AG04450 (cell line): Measurements from ENCODE around the gene VHLL. TPM values are rescaled to one million over a fixed set of nuclear protein-coding genes. Genes with fewer than 3 reads are reported as not detected.
"Not testable (repeated sequence)": the region's sequence is repeated elsewhere in the genome, so short reads cannot be mapped to it uniquely, and the experiment has no call there.

ENCODE experiments used
- CTCF ChIA-PET: fragments of 300-600, 350-600 bp; formaldehyde crosslinking; extraction: SDS; loops from one replicate; lab custom pipeline; 2022; ENCODE audit warnings: antibody characterized with exemption, inconsistent platforms; lab: Charles Lee
- POLR2A ChIA-PET: fragments of 350-600 bp; formaldehyde crosslinking; extraction: SDS; loops from one replicate; lab custom pipeline; 2021; ENCODE audit warnings: antibody characterized with exemption, inconsistent platforms; lab: Yijun Ruan, JAX
- DNase-seq: peaks from one replicate; pipeline ENCODE4 v3.0.0-alpha.2; 2011; ENCODE audit warnings: low read depth, low spot score
- H3K27ac ChIP-seq: one replicate; pipeline ENCODE4 v1.5.1; 2012; ENCODE audit warnings: low read depth, low read length, control low read depth
- H3K27me3 ChIP-seq: one replicate; pipeline ENCODE4 v1.6.0; 2012; ENCODE audit warnings: low read length; ENCODE audit not compliant: control insufficient read depth, insufficient read depth
- H3K4me3 ChIP-seq: 2 replicates; pipeline ENCODE4 v1.5.1; 2011; ENCODE audit warnings: mild to moderate bottlenecking, low read depth, low read length, control low read depth
- H3K9me3 ChIP-seq: 2 replicates; pipeline ENCODE4 v1.5.1; 2012; ENCODE audit warnings: low read length; ENCODE audit not compliant: control insufficient read depth, insufficient read depth
- polyA plus RNA-seq: library from polyadenylated mRNA; depleted of rRNA; stranded (reverse); fragments of >200 nt; gene quantifications from 2 replicates; pipeline ENCODE4 v1.2.3, GENCODE V29; 2011
- TF ChIP-seq, protein P1 (sequence below): IDR thresholded peaks from 2 replicates; pipeline ENCODE4 v1.5.1; 2011; ENCODE audit warnings: low read depth, low read length, control low read depth, inconsistent platforms

VHLL gene
- polyA plus RNA-seq, 1 experiment = not detected

DNA sequence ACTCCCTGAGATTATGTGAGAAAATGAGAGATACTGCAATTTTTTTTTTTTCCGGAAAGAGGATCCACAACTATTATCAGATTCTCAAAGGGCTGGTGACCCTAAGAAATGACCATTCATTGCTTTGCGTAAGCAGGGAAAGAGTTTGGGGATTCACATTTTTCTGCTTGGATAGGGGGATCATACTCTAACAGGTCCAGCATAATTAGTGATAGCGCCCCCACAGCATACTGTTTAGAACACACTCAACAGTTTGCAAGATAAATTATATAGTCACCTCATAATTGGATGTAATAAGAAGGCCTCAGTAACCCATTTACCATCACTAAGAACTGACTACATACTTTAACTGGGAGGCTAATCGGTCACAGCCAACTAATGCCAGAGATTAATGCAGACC is 37.1 kb upstream of the VHLL start:
- Histone ChIP-seq H3K4me3 (peak overlapping the region; percentile 98), H3K27ac (no peak overlapping the region), H3K9me3 (peaks cover 3% of the 10 kb centered on the region; the same call in 1 of the 2 replicates), H3K27me3 (no peaks in the 10 kb centered on the region)
- CTCF ChIA-PET = interaction anchor here (0.6 to 4.2 kb wide), 6 partner anchors 11 to 111 kb away, joined by 3 to 31 read pairs (median 6); no protein-coding TSS in a partner anchor
- TF ChIP-seq, protein P1, sequence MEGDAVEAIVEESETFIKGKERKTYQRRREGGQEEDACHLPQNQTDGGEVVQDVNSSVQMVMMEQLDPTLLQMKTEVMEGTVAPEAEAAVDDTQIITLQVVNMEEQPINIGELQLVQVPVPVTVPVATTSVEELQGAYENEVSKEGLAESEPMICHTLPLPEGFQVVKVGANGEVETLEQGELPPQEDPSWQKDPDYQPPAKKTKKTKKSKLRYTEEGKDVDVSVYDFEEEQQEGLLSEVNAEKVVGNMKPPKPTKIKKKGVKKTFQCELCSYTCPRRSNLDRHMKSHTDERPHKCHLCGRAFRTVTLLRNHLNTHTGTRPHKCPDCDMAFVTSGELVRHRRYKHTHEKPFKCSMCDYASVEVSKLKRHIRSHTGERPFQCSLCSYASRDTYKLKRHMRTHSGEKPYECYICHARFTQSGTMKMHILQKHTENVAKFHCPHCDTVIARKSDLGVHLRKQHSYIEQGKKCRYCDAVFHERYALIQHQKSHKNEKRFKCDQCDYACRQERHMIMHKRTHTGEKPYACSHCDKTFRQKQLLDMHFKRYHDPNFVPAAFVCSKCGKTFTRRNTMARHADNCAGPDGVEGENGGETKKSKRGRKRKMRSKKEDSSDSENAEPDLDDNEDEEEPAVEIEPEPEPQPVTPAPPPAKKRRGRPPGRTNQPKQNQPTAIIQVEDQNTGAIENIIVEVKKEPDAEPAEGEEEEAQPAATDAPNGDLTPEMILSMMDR = peak; percentile 10; the same call in 1 of the 2 replicates
- POLR2A ChIA-PET = no interaction called here
- no peak for DNase-seq

GRCh38 chr1:156323179-156323578 is 24.1 kb upstream of the VHLL start:
- H3K9me3 ChIP-seq, H3K4me3 ChIP-seq, H3K27me3 ChIP-seq, H3K27ac ChIP-seq, DNase-seq: not testable (repeated sequence)
- POLR2A ChIA-PET = interaction anchor here (0.7 to 1.3 kb wide), 4 partner anchors 15 to 146 kb away, joined by 4 to 6 read pairs (median 4); partner anchors contain the start of genes CCT3 and TSACC
- CTCF ChIA-PET = interaction anchor here (1.4 kb wide), 1 partner anchor 62 kb away, joined by 3 read pairs; no protein-coding TSS in a partner anchor

- TF ChIP-seq, protein P1 = no peak
- Histone ChIP-seq H3K27ac (no peak overlapping the region), H3K9me3 (no peaks in the 10 kb centered on the region), H3K4me3 (no peak overlapping the region), H3K27me3 (no peaks in the 10 kb centered on the region)
- no peak for DNase-seq
- CTCF ChIA-PET = interaction anchor here (0.8 to 2.8 kb wide), 8 partner anchors 10 to 230 kb away, joined by 3 to 31 read pairs (median 6); no protein-coding TSS in a partner anchor
- POLR2A ChIA-PET = no interaction called here
Observed at GRCh38 chr1:156320560-156320959, 21.5 kb upstream of the VHLL start.

DNA sequence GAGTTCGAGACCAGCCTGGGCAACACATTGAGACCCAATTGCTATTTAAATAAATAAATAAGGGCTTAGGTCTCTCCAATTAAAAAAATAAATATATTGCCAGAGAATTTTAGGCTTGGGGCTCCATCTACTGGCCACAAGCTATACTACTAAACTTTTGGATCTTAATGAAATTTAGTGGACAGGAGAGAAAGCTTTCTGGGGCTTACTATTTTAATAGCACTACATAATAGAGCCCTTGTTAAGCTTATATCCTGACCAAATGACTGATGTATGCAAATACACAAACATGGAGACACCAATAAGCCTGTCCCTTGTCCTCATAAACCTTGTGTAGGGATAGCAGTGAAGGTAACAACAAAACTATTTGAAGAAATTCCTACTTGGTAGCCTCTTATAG is 20.6 kb upstream of the VHLL start:
- ChIA-PET POLR2A (interaction anchor here (0.6 to 1.2 kb wide), 3 partner anchors 12 to 37 kb away, joined by 3 to 7 read pairs (median 4); partner anchors contain the start of gene SMG5), CTCF (interaction anchor here (0.6 to 2.8 kb wide), 32 partner anchors 9 to 230 kb away, joined by 3 to 31 read pairs (median 5); partner anchors contain the start of genes CCT3, GLMP, SMG5 and TMEM79)
- TF ChIP-seq, protein P1 = peak; percentile 65
- no peaks in the 10 kb centered on the region for H3K9me3 ChIP-seq
- no peak for DNase-seq
- H3K27me3 ChIP-seq = no peaks in the 10 kb centered on the region
- no peak overlapping the region for H3K4me3 ChIP-seq
- no peak overlapping the region for H3K27ac ChIP-seq

DNA sequence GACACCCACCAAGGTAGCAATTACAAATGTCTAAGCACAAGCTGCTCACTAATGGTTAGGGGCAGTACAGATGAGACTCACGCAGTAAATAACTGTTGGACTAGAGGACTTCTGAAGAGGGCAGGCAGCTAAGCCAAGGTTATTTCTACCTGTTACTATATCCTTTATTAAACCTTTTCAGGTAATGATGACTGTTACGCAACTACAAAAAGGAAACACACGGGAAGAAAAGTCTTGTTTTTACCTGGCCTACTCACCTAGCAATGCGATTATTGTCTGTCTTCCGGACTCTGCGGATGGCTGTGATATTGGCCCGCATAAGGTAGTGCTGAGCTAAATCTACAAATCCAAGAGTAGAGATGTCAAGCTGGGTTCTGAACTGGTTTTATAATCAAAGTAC is 17.8 kb upstream of the VHLL start:
- H3K4me3 ChIP-seq = no peak overlapping the region
- no peak for DNase-seq
- no peak overlapping the region for H3K27ac ChIP-seq
- CTCF ChIA-PET = interaction anchor here (0.5 to 0.8 kb wide), 3 partner anchors 13 to 432 kb away, joined by 3 to 4 read pairs (median 4); partner anchors contain the start of gene SMG5
- H3K9me3 ChIP-seq = no peaks in the 10 kb centered on the region
- POLR2A ChIA-PET = no interaction called here
- no peaks in the 10 kb centered on the region for H3K27me3 ChIP-seq
- TF ChIP-seq, protein P1 = no peak
